ENCODE results near the gene CATSPERZ. TPM values are rescaled to one million over a fixed set of nuclear protein-coding genes. Genes with fewer than 3 reads are reported as not detected.

The CATSPERZ gene
- total and polyA plus RNA-seq, 2 of the 13 experiments (the other 11 are each of a cell fraction or from before 2014, with no cell fraction given): 0.22 to 0.48 TPM

GRCh38 chr11:64304316-64305072, 4.3 kb downstream of the CATSPERZ start (continued):
- no peak for TF ChIP-seq ZHX2 (IDR thresholded peaks at IDR 0.05; ENCODE audit: low read depth)
- TF ChIP-seq ZHX2 (CRISPR knock-in tag; IDR thresholded peaks at IDR 0.05; ENCODE audit: borderline replicate concordance): peak; percentile 70; the same call in 1 of the 2 replicates
- peak; percentile 62; the same call in 1 of the 2 replicates for TF ChIP-seq RFXAP (CRISPR knock-in tag; IDR thresholded peaks at IDR 0.05; ENCODE audit: borderline replicate concordance)
- TF ChIP-seq ATF6 (CRISPR knock-in tag; conservative IDR thresholded peaks at IDR 0.05): no peak
- TF ChIP-seq ZNF124 (CRISPR knock-in tag; IDR thresholded peaks at IDR 0.05): peak; percentile 52; the same call in 1 of the 2 replicates
- TF ChIP-seq ZNF326 (CRISPR knock-in tag; IDR thresholded peaks at IDR 0.05; ENCODE audit: borderline replicate concordance): no peak
- TF ChIP-seq ZNF142 (CRISPR knock-in tag; IDR thresholded peaks at IDR 0.05): peak; percentile 74
- TF ChIP-seq ZNF337 (CRISPR knock-in tag; IDR thresholded peaks at IDR 0.05; ENCODE audit: borderline replicate concordance, low read depth): 0 out of 2 replicates have a peak, but pooled peaks have one; percentile 34
- peak; percentile 79; the same call in 1 of the 2 replicates for TF ChIP-seq ZFP90 (CRISPR knock-in tag; IDR thresholded peaks at IDR 0.05; ENCODE audit: borderline replicate concordance)
- peak; percentile 63 for TF ChIP-seq ASH2L (IDR thresholded peaks at IDR 0.05; ENCODE audit: insufficient read length, low read depth, low read length)
- TF ChIP-seq FOXA3 (CRISPR knock-in tag; IDR thresholded peaks at IDR 0.05): no peak
- 0 out of 2 replicates have a peak, but pooled peaks have one; percentile 40 for TF ChIP-seq ZNF740 (CRISPR knock-in tag; IDR thresholded peaks at IDR 0.05)
- no peak for TF ChIP-seq EHMT2 (IDR thresholded peaks at IDR 0.05; ENCODE audit: borderline replicate concordance, low read depth, low read length)

All from HepG2 (cell line).